T-helper 1 cell (primary cell): ENCODE results near the gene AKAP14.
"Not testable (repeated sequence)": the region's sequence is repeated elsewhere in the genome, so short reads cannot be mapped to it uniquely, and the experiment has no call there.

ENCODE experiments used
- DNase-seq, 5 donors: peaks; one replicate each; pipeline ENCODE4 v3.0.0-alpha.2; 2012 to 2020

AKAP14 gene

GRCh38 chrX:119922391-119922790 lies 26.7 kb downstream of the AKAP14 start:
- not testable (repeated sequence) for DNase-seq

- DNase-seq = no peak
Measured at GRCh38 chrX:119935215-119935874, 39.7 kb downstream of the AKAP14 start.

GRCh38 chrX:119941336-119941735 lies 45.6 kb downstream of the AKAP14 start:
- DNase-seq = no peak

GRCh38 chrX:119942173-119942819 lies 46.6 kb downstream of the AKAP14 start:
- no peak for DNase-seq

- no peak for DNase-seq
Measured at GRCh38 chrX:119942831-119943184, 47.1 kb downstream of the AKAP14 start.

- peak; percentile 47 to 84 (median 60) for DNase-seq
Measured at GRCh38 chrX:119943185-119943988, 47.7 kb downstream of the AKAP14 start, which contains the start of gene NKAP. Gene NKAP, minus strand, starts transcription at chrX:119943751. Its CDS starts 146 bp downstream, at chrX:119943605.

- no peak for DNase-seq
Measured at GRCh38 chrX:119945481-119945880, 49.8 kb downstream of the AKAP14 start.

GRCh38 chrX:119948381-119948780 lies 52.7 kb downstream of the AKAP14 start:
- no peak for DNase-seq

- no peak for DNase-seq
Measured at GRCh38 chrX:119954374-119954773, 58.7 kb downstream of the AKAP14 start.

GRCh38 chrX:119955807-119956570 lies 60.3 kb downstream of the AKAP14 start:
- DNase-seq = peak in 4 of 5 donors; percentile 0 to 55 (median 6)

GRCh38 chrX:119960625-119961024 lies 64.9 kb downstream of the AKAP14 start:
- DNase-seq = no peak

- DNase-seq = not testable (repeated sequence)
Measured at GRCh38 chrX:119966837-119967236, 71.1 kb downstream of the AKAP14 start.
